LNCaP clone FGC (cell line): ENCODE data around the gene ATP2A1.

Experiments
- DNase-seq: peaks from one replicate; pipeline ENCODE4 v3.0.0-alpha.2; 2011; ENCODE audit warnings: low read depth
- H3K4me3 ChIP-seq: 2 replicates; pipeline ENCODE4 v1.5.1; 2011; ENCODE audit warnings: mild to moderate bottlenecking, low read depth, low read length, control low read depth
- TF ChIP-seq, protein P1 (sequence below): IDR thresholded peaks from 2 replicates; pipeline ENCODE4 v1.5.1; 2012; ENCODE audit warnings: mild to moderate bottlenecking; ENCODE audit not compliant: control insufficient read depth, insufficient read depth; ENCODE audit errors: extremely low read depth

ATP2A1 gene

DNA sequence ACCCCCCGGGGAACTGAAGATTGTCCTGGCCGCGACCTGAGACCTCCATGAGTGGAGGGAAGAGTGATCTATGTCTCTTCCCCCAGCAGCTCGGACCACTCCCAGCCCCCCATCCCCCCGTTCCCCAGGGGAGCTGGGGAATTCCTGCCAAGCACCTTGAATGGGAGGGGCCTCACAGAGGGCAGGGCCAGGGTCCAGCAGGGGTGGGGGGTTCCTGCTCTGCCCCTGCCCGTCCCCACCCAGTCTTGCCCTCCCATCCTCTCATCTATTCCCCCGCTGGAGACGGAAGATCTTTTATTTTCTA, 41.6 kb upstream of the ATP2A1 start:
- TF ChIP-seq, protein P1, sequence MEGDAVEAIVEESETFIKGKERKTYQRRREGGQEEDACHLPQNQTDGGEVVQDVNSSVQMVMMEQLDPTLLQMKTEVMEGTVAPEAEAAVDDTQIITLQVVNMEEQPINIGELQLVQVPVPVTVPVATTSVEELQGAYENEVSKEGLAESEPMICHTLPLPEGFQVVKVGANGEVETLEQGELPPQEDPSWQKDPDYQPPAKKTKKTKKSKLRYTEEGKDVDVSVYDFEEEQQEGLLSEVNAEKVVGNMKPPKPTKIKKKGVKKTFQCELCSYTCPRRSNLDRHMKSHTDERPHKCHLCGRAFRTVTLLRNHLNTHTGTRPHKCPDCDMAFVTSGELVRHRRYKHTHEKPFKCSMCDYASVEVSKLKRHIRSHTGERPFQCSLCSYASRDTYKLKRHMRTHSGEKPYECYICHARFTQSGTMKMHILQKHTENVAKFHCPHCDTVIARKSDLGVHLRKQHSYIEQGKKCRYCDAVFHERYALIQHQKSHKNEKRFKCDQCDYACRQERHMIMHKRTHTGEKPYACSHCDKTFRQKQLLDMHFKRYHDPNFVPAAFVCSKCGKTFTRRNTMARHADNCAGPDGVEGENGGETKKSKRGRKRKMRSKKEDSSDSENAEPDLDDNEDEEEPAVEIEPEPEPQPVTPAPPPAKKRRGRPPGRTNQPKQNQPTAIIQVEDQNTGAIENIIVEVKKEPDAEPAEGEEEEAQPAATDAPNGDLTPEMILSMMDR = no peak
- no peak for DNase-seq
- H3K4me3 ChIP-seq = no peak overlapping the region

DNA sequence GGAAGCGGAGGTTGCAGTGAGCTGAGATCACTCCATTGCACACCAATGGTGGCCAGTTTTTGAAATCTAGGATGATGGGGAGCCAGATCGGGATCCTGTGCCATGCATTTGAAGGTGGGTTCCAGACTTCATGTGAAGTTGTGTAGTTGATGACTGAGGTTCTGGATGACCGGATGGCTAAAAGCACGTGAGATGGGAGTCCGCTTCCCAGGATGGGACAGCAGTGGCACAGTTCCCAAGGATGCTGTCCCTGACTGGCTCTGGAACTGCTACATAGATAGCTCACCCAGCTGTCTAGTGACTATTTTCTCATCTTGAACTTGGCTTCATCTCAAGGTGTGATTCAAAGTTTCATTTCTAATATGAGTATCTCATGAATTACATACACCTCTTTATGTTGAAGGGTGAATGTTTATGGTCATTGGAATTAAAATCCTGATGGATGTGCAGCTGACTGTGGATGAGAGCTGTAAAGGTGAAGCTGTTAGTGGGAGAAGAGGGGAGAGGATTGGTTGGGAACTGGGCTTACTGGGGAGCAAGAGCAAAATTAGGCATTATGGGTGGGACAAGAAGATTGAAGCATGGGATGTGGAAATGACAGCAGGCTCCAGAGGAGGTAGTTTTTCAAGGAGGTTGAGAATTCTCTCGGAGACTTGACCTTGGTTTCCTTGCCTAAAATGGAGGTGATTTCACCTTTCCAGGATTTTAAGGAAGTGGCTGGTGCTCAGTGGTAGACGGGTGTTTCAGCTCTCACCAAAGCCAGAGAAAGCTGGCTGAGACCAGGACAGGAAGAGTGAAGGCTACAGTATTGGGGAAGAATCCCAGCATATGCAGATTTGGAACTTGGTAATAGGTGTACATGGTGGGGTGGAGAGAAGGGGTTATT, 40.4 kb upstream of the ATP2A1 start:
- DNase-seq = no peak

DNA sequence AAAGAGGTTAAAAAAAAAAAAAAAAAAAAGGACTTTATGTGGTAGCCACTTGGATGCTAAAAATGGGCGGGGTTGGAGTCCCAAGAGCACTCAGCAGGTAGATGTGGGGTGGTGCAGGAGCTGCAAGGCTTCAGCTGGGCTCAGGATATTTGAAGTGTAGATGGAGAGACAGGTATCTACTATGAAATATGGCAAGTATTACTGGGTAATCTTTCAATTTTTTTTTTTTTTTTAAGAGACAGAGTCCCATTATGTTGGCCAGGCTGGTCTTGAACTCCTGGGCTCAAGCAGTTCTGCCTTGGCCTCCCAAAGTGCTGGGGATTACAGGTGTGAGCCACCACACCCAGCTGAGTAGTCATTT, 39.8 kb upstream of the ATP2A1 start:
- DNase-seq = no peak
- TF ChIP-seq, protein P1 = no peak
- no peak overlapping the region for H3K4me3 ChIP-seq

More for the DNA sequence above, 40.4 kb upstream of the ATP2A1 start:
- TF ChIP-seq, protein P1 = no peak
- H3K4me3 ChIP-seq = no peak overlapping the region

DNA sequence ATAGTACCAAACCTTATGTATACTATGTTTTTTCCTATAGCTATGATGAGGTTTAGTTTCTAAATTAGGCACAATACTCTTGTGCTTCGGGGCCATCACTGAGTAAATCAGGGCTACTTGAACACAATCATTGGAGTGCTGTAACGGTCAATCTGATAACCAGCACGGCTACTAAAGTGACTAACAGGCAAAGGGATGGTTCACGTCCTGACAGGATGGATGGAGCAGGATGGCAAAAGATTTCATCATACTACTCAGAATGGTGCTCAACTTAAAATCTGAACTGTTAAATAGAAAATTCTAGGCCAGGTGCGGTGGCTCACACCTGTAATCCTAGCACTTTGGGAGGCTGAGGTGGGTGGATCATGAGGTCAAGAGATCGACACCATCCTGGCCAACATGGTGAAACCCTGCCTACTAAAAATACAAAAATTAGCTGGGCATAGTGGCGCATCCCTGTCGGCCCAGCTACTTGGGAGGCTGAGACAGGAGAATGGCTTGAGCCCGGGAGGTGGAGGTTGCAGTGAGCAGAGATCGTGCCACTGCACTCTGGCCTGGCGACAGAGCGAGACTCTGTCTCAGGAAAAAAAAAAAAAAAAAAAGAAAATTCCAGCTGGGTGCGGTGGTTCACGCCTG, 39.2 kb upstream of the ATP2A1 start:
- H3K4me3 ChIP-seq = no peak overlapping the region
- DNase-seq = no peak
- TF ChIP-seq, protein P1 = no peak

DNA sequence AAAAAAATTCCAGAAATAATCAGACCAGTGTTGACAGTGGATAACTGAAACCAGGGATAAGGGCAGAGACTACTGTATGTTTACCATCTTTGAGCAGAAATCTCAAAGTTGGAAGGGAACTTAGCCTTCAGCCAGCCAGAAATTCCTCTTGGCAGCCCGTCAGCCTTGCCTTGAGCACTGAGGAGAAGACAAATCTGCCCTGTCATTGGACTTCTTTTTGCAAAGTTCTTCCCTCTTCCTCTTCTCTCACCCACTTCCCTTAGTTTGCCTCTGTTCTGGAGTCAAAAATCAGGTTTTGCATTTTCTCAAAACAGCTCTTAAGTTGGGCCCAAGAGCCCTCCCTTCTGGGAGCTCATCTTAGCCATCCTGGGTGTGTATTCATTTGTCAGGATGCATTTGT, 38.4 kb upstream of the ATP2A1 start:
- no peak overlapping the region for H3K4me3 ChIP-seq
- DNase-seq = no peak
- TF ChIP-seq, protein P1 = no peak

DNA sequence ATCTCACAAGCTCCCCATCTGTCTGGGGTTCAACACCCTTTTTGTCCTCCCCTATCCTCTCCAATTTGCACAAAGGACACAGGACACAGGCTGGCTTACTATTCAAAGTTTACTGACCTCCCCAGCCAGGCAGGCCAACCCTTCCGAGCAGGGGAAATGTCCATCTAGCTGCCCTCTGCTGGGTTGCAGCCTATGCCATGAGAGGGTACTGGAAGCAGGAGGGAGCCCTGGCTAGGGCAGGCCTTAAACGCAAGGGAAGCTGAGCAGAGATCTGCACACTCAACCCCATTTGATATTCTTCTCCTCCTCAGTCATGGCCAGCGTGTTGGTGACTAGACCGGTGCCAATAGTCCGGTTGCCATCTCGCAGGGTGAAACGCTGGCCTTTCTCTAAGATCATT, 35.6 kb upstream of the ATP2A1 start:
- no peak for DNase-seq
- TF ChIP-seq, protein P1 = no peak
- no peak overlapping the region for H3K4me3 ChIP-seq

DNA sequence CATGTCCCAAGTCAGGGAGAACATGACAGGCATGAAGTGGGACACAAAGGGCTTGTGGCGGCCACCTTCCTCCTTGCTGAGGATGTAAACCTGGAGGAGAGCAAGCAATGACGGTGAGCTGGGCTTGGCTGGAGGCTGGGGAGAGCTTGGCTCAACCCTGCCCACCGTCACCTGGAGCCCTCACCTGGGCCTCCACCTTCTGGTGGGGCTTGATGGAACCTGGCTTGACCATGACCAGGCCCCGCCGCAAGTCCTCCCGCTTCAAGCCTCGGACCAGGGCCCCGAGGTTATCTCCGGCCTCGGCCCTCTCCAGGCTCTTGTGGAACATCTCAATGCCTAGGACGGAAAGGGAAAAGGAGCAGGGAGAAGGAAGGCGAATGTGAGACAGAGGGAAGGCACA, 34.5 kb upstream of the ATP2A1 start:
- DNase-seq = no peak
- TF ChIP-seq, protein P1 = no peak

More for the DNA sequence above, 34.5 kb upstream of the ATP2A1 start:
- H3K4me3 ChIP-seq = no peak overlapping the region
